ENCODE data around the gene OR2W3. TPM values are rescaled to one million over a fixed set of nuclear protein-coding genes. Genes with fewer than 3 reads are reported as not detected.

OR2W3 gene
- total RNA-seq, 1 donor from 2014 or later = 0.75 TPM

- Mint-ChIP-seq H3K4me1 (ENCODE audit: unreplicated experiment) (peaks cover 11% of the 10 kb centered on the region), H3K27me3 (ENCODE audit: unreplicated experiment) (no peaks in the 10 kb centered on the region), H3K4me3 (ENCODE audit: unreplicated experiment) (no peak overlapping the region), H3K27ac (ENCODE audit: unreplicated experiment) (no peak overlapping the region), H3K36me3 (ENCODE audit: unreplicated experiment) (no peaks in the 10 kb centered on the region), H3K9me3 (ENCODE audit: unreplicated experiment) (peaks cover 10% of the 10 kb centered on the region)
- DNase-seq (ENCODE audit: extremely low spot score, unreplicated experiment) = no peak
- TF ChIP-seq CTCF (IDR thresholded peaks at IDR 0.05) = no peak
Observed at GRCh38 chr1:247905181-247905580, 9.8 kb downstream of the OR2W3 start.

- TF ChIP-seq CTCF (IDR thresholded peaks at IDR 0.05) = no peak
- no peaks in the 10 kb centered on the region for H3K27me3 Mint-ChIP-seq (ENCODE audit: unreplicated experiment)
- DNase-seq (ENCODE audit: extremely low spot score, unreplicated experiment) = no peak
- H3K36me3 Mint-ChIP-seq (ENCODE audit: unreplicated experiment) = no peaks in the 10 kb centered on the region
- H3K4me1 Mint-ChIP-seq (ENCODE audit: unreplicated experiment) = peaks cover 11% of the 10 kb centered on the region
- H3K9me3 Mint-ChIP-seq (ENCODE audit: unreplicated experiment) = peaks cover 17% of the 10 kb centered on the region
- H3K4me3 Mint-ChIP-seq (ENCODE audit: unreplicated experiment) = peak overlapping the region; percentile 69
- H3K27ac Mint-ChIP-seq (ENCODE audit: unreplicated experiment) = peak overlapping the region; percentile 88
Observed at GRCh38 chr1:247905910-247906503, 10.6 kb downstream of the OR2W3 start.

GRCh38 chr1:247906504-247907047 lies 11.2 kb downstream of the OR2W3 start:
- Mint-ChIP-seq H3K36me3 (ENCODE audit: unreplicated experiment) (no peaks in the 10 kb centered on the region), H3K27me3 (ENCODE audit: unreplicated experiment) (no peaks in the 10 kb centered on the region), H3K27ac (ENCODE audit: unreplicated experiment) (peak overlapping the region; percentile 88), H3K9me3 (ENCODE audit: unreplicated experiment) (peaks cover 17% of the 10 kb centered on the region), H3K4me1 (ENCODE audit: unreplicated experiment) (peaks cover 11% of the 10 kb centered on the region), H3K4me3 (ENCODE audit: unreplicated experiment) (peak overlapping the region; percentile 69)
- no peak for DNase-seq (ENCODE audit: extremely low spot score, unreplicated experiment)
- no peak for TF ChIP-seq CTCF (IDR thresholded peaks at IDR 0.05)

- Mint-ChIP-seq H3K4me1 (ENCODE audit: unreplicated experiment) (peaks cover 11% of the 10 kb centered on the region), H3K27me3 (ENCODE audit: unreplicated experiment) (no peaks in the 10 kb centered on the region), H3K36me3 (ENCODE audit: unreplicated experiment) (no peaks in the 10 kb centered on the region), H3K4me3 (ENCODE audit: unreplicated experiment) (no peak overlapping the region), H3K27ac (ENCODE audit: unreplicated experiment) (no peak overlapping the region), H3K9me3 (ENCODE audit: unreplicated experiment) (peaks cover 17% of the 10 kb centered on the region)
- TF ChIP-seq CTCF (IDR thresholded peaks at IDR 0.05) = no peak
- DNase-seq (ENCODE audit: extremely low spot score, unreplicated experiment) = no peak
Observed at GRCh38 chr1:247908766-247909165, 13.4 kb downstream of the OR2W3 start.

GRCh38 chr1:247913786-247914185 lies 18.4 kb downstream of the OR2W3 start:
- peaks cover 13% of the 10 kb centered on the region for H3K9me3 Mint-ChIP-seq (ENCODE audit: unreplicated experiment)
- no peak for TF ChIP-seq CTCF (IDR thresholded peaks at IDR 0.05)
- H3K27me3 Mint-ChIP-seq (ENCODE audit: unreplicated experiment) = no peaks in the 10 kb centered on the region
- H3K27ac Mint-ChIP-seq (ENCODE audit: unreplicated experiment) = no peak overlapping the region
- no peaks in the 10 kb centered on the region for H3K36me3 Mint-ChIP-seq (ENCODE audit: unreplicated experiment)
- no peaks in the 10 kb centered on the region for H3K4me1 Mint-ChIP-seq (ENCODE audit: unreplicated experiment)
- no peak overlapping the region for H3K4me3 Mint-ChIP-seq (ENCODE audit: unreplicated experiment)
- no peak for DNase-seq (ENCODE audit: extremely low spot score, unreplicated experiment)

All from osteocyte (in vitro differentiated cells).